GM18507 (cell line): ENCODE data around the gene HOMER1.
A peak's percentile ranks its signal among the peaks of the same experiment; 100 is the strongest.
"Not testable (repeated sequence)": the region's sequence is repeated elsewhere in the genome, so short reads cannot be mapped to it uniquely, and the experiment has no call there.

Experiments
- DNase-seq: peaks from one replicate; pipeline ENCODE4 v3.0.0; 2011; ENCODE audit warnings: low read depth; ENCODE audit not compliant: insufficient read length; ENCODE audit errors: extremely low spot score
- FAIRE-seq: peaks from 2 replicates; lab custom pipeline; 2011; peaks lifted over from hg19 to GRCh38; lab: Jason Lieb, UNC

HOMER1 gene

DNA sequence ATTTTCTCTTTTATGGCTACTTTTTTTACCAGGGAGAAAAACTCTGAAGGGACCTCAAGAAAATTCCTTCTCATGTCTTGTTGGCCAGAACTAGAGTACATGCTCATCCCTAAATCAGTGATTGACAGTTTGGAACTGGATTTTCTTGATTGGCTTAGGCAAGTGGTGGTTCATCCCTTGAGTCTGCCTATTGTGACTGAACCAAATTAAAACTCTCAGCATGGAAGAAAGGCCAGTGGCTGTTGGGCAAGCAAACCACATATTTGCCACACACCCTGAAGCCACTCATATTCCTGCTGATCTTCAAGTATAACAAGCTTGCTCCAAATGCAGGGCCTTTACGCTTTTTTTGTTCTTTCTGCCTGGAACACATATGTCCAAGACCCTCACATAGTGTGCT is 7.2 kb upstream of the HOMER1 start:
- DNase-seq (no peak), FAIRE-seq (no peak)

DNA sequence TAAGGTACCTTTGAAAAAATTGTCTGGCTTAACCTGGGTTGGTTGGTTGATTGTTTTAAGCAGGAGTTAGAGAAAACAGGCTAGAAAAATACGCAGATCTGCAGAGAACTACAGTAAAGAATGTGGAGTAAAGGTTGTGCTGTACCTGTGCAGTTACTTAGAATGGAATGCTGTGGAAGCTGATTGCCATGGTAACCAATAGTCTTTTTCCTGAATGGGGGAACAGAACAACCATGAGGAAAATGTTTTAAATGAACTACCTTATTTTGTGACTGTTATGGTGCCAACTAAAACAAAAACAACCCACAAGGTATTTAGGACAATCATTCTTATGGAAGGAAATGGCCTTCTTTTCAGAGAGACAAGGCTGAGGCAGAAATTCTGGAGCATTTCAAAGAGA is 4.8 kb upstream of the HOMER1 start:
- DNase-seq = no peak

DNA sequence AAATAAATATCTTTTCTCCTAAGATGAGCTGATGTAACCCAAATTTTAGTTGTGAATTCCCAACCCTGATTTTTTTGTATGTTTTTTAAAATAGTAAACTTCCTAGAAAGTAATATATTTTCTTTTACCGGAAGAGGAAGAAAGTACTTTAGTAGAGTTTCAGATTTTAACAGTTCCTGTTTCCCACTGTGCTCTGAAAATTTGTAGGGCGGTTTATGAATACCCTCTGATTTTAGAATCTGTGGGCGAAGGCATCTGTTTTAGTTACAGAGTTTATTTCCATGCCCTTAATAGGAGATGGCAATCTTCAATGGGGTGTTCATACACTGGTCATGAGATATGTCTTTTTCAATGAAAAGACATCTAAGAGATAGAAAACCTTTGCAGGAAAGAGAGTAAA is 3.7 kb upstream of the HOMER1 start:
- FAIRE-seq (no peak), DNase-seq (no peak)

More for the DNA sequence above, 4.8 kb upstream of the HOMER1 start:
- no peak for FAIRE-seq

DNA sequence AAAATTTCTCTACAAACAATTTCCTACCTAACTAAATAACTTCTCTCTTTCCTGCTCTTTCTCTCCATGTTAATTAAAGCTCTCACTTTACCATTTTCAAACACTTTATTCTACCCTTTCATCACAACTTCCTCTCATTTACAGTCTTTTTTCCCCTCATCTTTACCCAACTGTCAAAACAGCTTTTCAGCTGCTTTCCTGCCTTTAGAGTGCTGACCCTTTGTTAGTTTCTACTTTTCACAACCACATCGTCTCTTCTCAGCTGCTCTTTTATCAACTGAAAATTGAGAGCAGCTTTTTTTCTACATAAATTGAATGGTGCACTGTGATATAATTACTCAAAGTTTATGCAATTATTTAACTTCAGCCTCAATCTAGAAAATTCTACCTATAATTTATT is 3.1 kb upstream of the HOMER1 start:
- no peak for FAIRE-seq
- DNase-seq = no peak

DNA sequence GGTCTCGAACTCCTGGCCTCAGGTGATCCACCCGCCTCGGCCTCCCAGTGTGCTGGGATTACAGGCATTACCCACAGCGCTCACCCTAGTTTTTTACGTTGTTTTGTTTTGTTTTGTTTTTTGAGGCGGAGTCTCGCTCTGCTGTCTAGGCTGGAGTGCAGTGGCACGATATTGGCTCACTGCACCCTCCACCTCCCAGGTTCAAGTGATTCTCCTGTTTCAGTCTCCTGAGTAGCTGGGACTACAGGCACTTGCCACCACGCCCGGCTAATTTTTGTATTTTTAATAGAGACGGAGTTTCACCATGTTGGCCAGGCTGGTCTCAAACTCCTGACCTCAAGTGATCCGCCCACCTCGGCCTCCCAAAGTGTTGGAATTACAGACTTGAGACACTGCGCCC is 2.4 kb upstream of the HOMER1 start:
- FAIRE-seq, DNase-seq: not testable (repeated sequence)

DNA sequence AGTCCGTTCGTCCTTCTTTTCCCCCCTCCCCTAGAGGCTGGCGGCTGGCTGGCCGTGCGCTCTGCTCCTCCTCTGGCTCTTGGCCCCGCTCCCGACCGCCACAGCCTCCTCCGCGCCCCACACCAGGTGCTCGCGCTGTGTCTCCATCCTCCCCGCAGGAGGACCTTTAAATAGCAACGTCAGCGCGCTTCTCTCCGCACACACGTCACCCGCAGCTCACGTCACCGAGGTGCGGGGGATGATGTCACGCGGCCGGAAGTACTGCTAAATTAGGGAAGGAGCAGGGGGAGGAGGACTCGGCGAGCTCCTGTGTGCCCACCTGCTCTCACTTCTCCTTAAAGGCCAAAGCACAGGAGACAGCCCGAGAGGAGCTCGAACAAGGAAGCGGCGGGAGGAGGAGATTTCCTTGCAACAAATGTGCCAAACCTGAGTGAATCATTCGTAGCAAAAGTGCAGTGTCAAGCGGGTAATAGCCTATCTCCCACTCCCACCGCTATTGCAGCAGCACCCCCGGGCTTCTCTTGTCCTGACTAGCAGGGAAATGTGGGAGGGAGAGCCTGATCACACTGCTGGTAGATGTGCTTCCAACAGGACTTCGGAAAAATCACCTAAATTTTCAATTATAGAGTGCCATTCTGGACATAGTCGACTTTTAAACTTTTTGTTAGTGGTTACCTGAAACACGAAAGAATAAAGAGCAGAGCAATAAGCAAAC is 614 bp upstream of the HOMER1 start:
- peak; percentile 94 for FAIRE-seq

DNA sequence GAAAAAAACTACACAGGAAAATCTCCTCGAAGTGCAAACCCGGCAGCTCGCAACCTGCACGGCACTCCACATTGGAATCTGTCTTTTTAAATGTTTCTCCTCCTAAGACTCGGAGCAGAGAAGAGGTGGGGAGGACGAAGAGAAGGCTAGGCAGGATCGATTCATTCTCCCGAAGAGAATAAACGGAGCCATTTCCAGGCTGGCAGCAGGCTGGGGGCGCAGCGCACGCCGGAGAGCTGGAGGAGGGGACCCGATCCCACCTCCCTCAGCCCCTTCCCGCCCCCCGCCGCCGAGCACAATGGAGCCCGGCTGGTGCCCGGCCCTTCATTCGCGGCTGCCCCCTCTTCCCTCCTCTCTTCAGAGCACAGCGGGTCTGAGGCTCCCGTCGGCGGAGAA is 628 bp downstream of the HOMER1 start:
- DNase-seq (no peak), FAIRE-seq (no peak)

More for the DNA sequence above, 614 bp upstream of the HOMER1 start:
- peak; percentile 78 for DNase-seq

DNA sequence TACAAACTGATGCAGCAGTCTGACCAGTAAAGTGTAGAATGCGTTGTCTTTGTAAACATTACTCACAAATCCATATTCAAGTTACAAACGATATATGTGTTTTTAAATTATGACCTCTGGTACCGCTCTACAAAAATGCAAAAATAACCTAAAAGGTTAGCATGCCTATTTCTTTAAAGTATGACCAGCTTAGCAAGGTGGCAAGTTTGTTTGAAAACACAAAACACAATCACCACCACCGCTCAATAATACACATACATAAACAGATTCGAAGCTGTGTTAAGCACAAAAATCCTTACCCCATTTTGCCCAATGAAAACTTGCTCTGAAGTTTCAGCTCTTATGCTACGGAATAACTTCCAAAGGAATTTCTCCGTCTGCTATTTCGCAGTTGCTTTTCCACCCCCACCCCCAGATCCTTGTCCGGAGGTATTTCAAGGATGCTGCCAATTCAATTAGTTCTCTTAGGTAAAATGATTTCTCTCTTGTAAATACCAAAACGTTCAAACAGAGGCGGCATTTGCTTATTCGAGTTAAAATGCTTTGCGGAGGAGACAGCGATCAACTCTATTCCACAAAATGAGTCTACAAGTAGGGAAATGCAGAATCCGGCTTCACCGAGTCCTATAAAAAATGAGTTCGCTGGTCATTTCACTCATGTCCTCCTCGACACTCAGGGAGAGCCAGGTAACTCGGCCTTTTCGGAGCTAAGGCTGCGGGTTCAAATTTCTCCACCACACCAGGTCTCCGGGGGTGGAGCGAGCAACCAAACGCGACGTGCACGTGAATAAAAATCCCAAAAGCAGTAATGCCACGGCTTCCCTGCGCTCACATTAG is 1.2 kb downstream of the HOMER1 start:
- no peak for FAIRE-seq
- DNase-seq = no peak

DNA sequence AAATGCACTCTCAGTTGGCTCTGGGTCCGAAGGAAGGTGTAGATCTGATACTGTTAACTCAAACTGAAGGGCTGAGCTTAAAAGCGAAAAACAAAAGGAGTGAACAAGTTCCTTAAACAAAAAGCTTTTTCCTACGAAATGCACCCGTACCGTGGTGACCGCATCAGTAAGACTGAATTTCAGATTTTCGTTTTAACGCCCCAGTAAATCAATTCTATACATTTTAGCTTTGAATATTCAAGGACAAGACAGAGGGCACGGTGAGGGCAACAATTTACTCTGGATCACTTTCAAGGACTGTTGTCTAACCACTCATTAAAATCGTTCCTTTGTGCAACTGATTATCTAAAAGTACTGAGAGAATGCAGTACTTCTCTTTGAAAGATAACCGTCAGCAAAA is 1.9 kb downstream of the HOMER1 start:
- DNase-seq (no peak), FAIRE-seq (peak; percentile 21)

DNA sequence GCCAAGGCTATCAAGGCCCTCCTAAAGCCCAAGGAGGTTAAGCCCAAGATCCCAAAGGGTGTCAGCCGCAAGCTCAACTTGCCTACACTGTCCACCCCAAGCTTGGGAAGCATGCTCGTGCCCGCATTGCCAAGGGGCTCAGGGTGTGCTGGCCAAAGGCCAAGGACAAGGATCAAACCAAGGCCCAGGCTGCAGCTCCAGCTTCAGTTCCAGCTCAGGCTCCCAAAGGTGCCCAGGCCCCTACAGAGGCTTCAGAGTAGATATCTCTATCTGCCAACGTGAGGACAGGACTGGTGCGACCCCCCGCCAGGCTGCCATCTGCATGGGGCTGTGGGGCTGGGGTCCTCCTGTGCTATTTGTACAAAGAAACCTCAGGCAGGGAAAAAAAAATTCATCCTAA is 3.3 kb downstream of the HOMER1 start:
- DNase-seq (no peak), FAIRE-seq (no peak)

DNA sequence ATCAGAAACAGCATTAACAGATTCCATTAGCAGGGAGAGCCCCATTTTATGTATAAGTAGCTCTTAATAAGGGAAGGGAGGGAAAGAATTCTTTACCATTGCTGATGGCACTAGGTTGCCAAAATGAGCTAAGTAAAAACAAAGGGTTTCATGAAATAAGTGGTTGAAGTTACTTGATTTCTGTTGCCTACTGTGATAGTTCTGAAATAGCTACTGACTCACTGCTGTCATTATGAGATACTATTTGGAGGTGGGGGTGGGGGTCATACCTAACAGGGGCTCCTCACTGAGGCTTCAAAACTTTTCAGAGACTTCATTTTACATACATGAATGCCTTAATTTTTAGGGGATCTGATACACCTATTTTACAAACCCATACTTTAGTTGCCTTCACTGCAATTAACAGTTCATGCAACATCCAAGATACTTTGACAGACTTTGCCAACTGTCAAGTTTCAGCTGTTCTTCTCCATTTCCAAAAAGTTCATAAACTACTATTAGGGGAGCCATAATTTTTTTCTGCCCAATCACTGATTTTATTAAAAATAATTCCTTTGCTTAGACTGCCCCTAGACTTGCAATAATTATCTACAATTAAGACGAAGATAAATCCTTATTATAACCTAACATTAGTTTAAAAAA is 4.6 kb downstream of the HOMER1 start:
- FAIRE-seq (no peak), DNase-seq (no peak)

DNA sequence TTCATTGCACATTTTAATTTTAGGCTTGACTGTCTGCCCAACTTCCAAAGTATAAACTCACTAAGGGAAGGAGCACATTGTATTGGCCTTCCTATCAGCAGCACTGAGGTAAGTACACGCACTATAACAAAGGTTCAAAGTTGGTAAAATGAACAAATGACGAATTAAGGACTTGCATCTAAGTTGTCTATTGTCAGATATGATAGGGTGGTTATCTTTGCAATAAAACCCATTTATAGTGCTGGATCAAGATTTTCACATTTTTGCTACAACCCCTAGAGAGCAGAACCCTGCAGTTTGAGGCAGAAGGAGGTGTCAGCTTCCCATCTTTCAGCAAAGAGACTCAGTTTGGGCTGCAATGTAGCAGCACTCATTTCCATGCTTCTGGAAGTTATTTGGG is 5.1 kb downstream of the HOMER1 start:
- no peak for FAIRE-seq
- no peak for DNase-seq

DNA sequence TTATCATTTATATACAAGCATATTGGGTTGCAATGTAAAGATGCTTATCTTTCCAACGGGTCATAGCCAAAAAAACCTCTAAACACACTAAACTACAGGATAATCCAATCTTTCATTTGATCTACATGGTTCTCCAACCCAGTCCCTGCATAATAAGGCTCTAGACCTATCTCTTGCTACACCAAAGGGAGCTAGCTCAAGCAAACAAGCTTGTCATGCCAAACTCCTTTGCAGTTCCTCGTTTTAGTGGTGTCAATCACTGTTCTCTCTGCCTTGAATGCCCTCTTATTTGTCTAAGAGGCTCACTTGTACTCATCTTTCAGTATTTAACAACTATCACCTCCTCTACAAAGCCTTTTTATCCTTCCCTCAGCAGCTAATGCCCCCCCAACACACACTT is 5.6 kb downstream of the HOMER1 start:
- DNase-seq (no peak), FAIRE-seq (no peak)

DNA sequence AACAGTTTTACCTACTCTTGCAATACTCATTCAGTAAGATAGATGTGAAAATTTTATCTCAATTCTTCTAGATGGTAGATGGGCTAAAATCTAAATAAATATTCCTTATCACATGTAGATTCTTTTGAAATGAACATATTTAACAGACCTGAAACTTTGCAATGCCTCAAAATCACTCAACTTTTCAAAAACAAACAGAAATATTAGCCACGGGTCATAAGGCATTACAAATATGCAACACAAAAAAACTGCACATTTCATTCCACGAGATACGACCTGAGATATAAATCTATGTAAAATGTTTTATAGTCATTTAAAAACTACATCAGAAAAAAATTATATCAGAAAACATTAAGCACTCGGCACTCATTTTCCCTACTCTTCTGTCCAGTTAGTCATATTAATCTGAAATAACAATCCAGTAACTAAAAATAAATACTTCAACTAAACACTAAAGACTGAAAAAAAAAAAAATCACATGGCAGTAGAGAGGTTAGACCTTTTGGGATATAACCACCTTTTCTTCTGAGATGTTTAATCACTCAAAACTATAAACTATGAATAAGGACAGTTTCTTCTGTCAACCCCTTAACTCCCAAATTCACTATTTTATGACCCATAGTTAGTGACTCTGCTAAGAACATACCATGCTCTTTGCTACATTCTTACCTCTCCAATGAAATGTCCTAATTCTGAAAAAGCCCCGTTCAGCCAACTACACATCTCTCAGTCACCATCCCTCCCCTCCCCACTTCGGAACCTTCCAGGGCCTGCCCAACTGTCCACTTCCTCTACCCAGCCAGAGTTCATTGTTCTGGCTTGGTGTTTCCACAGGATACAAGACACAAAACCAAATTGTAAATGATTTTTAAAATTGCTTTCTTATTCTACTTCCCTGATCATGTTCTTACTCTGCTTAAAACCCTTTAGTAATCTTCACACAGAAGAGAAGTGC is 6.4 kb downstream of the HOMER1 start:
- no peak for DNase-seq
- FAIRE-seq = no peak

DNA sequence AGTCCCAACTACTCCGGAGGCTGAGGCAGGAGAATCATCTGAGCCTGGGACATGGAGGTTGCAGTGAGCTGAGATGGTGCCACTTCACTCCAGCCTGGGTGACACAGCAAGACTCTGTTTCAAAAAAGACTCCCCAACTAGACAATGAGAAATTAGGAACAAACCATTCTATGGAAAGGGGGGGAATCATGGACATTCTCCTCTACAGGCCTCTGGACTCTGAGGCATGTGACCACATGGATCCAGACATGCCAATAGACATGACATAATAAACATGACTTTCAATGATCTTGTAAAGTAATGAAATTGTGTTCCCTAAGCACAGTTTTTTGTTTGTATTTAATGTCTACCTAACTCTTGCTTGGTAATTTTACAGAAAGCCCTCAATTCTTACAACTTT is 8.8 kb downstream of the HOMER1 start:
- DNase-seq (no peak), FAIRE-seq (no peak)

DNA sequence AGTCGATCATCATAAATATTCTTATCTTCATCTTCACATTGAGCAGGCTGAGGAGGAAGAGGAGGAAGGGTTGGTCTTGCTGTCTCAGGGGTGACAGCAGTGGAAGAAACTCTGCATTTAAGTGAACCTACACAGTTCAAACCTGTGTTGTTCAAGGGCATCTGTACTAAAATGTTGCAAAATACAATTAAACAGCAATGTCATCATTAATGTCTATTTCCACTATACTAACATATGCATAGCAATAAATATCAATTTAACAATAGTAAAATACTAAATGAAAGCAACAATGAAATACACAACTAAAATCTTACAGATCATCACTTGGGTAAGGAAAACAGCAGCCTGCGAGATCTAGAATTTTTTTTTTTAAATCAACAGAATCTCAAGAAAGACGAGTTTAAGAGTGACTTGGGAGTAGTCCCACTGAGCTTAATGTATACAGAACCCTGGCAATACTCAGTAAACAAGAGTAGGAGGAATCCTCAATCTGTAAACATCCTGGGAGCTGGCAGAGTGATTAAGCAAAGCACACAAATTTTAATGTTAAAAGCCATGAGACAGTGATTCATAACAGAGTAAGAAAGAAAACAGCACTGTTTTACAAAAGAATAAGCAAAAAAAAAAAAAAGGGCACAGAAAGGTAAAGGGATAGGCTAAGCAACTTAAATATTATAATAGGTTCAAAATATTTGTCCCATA is 10.0 kb downstream of the HOMER1 start:
- FAIRE-seq (no peak), DNase-seq (no peak)

DNA sequence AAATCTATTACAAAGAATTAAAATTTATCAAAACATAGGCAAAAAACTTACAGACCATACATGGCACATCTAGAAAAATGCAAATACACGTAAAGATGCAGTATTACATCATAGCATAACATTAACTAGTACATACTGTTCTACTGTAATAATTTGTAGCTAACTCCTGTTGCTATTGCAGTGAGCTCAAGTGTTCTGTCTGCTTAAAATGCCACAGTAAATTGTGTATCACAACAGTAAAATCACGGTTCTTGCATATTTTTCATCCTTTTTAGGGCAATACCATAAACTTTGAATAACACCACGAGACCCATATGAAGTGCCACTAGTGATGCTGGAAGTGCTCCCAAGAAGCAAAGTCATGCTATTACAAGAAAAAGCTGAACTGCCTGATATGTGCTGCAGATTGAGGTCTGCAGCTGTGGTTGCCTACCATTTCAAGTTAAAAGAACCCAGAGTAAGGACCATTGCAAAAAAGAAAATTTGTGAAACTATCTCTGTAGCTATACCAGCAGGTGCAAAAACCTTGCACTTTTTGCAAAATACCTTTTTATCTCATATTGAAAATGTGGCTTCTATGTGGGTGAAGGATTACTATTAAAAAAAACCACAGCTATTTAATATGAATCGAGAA is 14.2 kb downstream of the HOMER1 start:
- DNase-seq = no peak
- FAIRE-seq = no peak

DNA sequence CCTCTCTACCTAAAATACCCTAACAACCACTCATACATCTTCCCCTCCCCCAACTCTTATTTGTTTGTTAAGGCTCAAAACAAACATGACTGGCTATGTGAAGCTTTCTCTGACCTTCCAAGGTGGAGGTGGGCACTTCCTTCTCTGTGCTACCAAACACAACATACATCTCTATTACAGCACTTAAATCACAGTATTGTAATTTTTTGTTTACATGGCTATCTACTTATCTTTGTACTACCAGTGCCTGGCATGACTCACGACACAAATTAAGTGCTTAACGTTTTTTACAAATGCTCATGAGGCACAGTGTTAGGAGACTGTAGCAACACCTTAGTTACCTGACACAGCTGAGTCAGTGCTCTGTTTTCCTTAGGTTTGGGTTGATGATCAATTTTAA is 18.6 kb downstream of the HOMER1 start:
- DNase-seq (no peak), FAIRE-seq (no peak)
